AG10803 (cell line): Measurements from ENCODE around the gene ARHGAP24.

Experiments used
- DNase-seq: peaks from one replicate; pipeline ENCODE4 v3.0.0; 2010; ENCODE audit warnings: low read depth
- H3K4me3 ChIP-seq: 2 replicates; pipeline ENCODE4 v1.5.1; 2011; ENCODE audit warnings: mild to moderate bottlenecking, low read length, control low read depth
- CTCF ChIP-seq: conservative IDR thresholded peaks from 2 replicates; pipeline ENCODE4 v1.5.1; 2011; ENCODE audit warnings: mild to moderate bottlenecking, low read length, control low read depth, inconsistent platforms

The ARHGAP24 gene

DNA sequence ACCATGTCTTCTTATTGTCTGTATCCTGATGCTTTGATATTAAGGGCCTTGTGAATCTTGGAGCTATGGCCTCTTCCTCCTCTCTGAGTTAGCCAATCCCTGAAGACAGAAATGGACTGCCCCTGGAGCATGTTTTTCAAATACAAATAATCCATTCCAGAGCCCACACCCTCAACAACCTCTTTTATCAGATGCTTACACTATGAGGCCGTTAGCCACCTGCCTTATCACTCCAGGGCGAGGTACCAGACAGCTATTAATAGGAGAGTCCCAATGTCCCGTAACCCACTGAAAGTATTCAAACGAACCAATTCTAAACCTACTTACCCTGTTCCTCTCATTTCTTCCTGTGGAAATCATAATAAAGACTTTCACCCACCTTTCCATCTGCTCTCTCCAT is 165.0 kb downstream of the ARHGAP24 start:
- no peak for TF ChIP-seq CTCF
- no peak overlapping the region for H3K4me3 ChIP-seq
- DNase-seq = no peak

GRCh38 chr4:85642356-85643100 is 167.6 kb downstream of the ARHGAP24 start:
- no peak for TF ChIP-seq CTCF
- no peak for DNase-seq
- no peak overlapping the region for H3K4me3 ChIP-seq

DNA sequence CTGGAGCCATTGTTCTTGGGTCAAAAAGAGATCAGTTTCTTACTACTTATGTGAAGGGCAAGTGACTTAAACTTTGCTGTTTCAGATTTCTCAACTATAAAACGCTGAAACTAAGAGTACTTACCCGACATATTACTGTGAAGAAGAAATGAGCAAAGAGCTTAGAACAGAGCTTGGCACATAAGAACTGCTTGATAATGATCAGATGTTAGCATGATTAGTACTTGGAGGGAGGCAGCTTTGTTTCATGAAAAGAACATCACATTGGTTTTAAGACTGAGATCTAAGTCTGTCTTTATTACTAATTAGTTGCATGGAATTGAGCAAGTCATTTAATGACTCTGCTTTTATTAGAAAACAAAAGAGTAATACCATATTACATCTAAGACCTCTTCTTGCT is 169.1 kb downstream of the ARHGAP24 start:
- no peak for TF ChIP-seq CTCF
- no peak overlapping the region for H3K4me3 ChIP-seq
- no peak for DNase-seq

DNA sequence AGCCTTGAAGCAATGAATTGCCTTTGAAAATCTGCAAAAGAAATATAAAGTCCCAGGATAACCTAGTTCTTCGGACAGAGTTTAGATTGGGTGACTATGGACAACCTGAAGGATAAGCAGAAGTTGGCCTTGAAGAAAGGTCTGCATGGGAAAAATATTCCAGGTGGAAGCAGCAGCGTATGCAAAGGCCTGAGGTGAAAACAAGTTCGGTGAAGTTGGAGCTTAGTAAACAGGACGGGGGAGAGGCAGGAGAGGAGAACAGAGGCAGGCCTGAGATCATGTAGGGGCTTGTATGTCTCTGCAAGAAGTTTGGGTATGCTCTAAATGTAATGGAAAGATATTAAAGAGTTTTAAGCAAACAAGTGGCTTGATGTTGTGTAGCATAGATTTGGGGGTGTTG is 176.0 kb downstream of the ARHGAP24 start:
- DNase-seq = no peak
- no peak for TF ChIP-seq CTCF
- no peak overlapping the region for H3K4me3 ChIP-seq

GRCh38 chr4:85656759-85657505 is 182.0 kb downstream of the ARHGAP24 start:
- TF ChIP-seq CTCF = no peak

DNA sequence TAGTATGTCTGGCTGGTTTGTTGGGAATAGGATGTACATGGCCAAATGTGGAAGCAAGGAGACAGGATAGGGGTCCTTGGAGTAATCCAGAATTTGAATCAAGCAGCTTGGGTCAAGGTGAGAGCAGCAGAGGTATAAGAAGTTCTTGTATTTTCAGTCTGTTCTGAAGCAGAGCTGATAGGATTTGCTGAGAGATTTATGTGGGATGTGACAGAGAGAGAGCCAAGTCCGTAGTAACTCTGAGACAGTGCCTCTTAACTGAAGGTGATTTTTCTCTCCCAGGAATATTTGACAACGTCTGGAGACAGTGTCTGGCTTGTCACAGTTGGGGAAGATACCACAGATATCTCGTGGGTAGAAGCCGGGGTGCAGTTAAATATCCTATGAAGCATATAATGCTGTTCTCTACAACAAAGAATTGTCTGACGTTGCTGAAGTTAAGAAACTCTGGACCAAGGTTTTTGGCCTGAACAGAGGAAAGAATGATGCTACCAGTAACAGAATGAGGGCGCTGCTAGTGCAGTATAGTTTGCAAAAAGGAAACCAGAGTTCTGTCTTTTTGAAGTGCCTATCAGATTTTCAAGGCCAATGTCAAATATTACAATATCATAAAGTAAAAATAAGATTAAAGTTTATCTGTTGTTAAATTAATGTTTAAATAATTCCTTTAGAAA is 184.0 kb downstream of the ARHGAP24 start:
- H3K4me3 ChIP-seq = no peak overlapping the region

More at GRCh38 chr4:85656759-85657505, 182.0 kb downstream of the ARHGAP24 start:
- H3K4me3 ChIP-seq = no peak overlapping the region
- no peak for DNase-seq

More for the DNA sequence above, 184.0 kb downstream of the ARHGAP24 start:
- TF ChIP-seq CTCF = peak; percentile 20
- DNase-seq = no peak
